DND-41 (cell line): Measurements from ENCODE around the gene INAFM1.

Experiments used
- CTCF ChIP-seq: IDR thresholded peaks from 2 replicates; pipeline ENCODE4 v1.5.1; 2012; ENCODE audit warnings: borderline replicate concordance, low read length, moderate library complexity, mild to moderate bottlenecking; ENCODE audit not compliant: poor library complexity, severe bottlenecking; ENCODE audit errors: extremely low read depth
- EZH2 ChIP-seq: IDR thresholded peaks from 3 replicates; pipeline ENCODE4 v1.6.1; 2012; ENCODE audit warnings: borderline replicate concordance, low read depth, mild to moderate bottlenecking, moderate library complexity, low read length, inconsistent platforms; ENCODE audit not compliant: severe bottlenecking

- no peak for TF ChIP-seq CTCF
- no peak for TF ChIP-seq EZH2
These were observed 48.7 kb downstream of the INAFM1 start for GRCh38 chr19:47323409-47323808.
